GM19043 (cell line): Measurements from ENCODE around the gene SEMA4B.

Experiments used
- ATAC-seq: cut with Tn5 transposase; IDR thresholded peaks from one replicate; pipeline ENCODE4 v1.9.1; 2021; ENCODE audit warnings: low read depth; ENCODE audit not compliant: unreplicated experiment

SEMA4B gene

DNA sequence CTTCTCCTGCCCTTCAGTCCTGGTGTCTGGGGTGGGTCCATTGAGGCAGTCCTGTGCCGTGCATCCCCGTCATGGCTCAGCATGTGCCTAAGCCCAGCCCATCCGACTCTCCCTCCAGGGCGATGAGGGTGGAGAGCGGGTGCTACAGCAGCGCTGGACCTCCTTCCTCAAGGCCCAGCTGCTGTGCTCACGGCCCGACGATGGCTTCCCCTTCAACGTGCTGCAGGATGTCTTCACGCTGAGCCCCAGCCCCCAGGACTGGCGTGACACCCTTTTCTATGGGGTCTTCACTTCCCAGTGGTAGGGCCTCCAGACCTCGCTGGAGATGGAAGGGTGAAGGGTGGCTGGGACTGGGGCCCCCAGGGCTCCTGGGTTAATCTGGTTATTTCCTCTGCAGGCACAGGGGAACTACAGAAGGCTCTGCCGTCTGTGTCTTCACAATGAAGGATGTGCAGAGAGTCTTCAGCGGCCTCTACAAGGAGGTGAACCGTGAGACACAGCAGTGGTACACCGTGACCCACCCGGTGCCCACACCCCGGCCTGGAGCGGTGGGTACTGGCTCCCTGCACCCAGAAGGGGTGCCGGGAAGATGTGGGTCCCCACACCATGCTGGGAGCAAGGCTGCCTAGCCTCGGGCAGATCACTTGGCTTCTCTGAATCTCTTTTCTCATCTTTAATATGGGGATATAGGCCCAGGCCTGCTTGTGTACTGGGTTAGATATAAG is 22.5 kb downstream of the SEMA4B start:
- no peak for ATAC-seq

DNA sequence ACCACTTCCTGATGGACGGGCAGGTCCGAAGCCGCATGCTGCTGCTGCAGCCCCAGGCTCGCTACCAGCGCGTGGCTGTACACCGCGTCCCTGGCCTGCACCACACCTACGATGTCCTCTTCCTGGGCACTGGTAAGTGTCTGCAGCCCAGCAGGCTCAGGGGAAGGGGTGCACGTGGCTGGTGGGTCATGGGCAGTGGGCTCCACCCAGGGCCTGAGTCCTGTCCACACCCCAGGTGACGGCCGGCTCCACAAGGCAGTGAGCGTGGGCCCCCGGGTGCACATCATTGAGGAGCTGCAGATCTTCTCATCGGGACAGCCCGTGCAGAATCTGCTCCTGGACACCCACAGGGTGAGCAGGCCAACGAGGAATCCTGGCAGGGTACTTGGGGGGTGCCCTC is 23.9 kb downstream of the SEMA4B start:
- no peak for ATAC-seq

DNA sequence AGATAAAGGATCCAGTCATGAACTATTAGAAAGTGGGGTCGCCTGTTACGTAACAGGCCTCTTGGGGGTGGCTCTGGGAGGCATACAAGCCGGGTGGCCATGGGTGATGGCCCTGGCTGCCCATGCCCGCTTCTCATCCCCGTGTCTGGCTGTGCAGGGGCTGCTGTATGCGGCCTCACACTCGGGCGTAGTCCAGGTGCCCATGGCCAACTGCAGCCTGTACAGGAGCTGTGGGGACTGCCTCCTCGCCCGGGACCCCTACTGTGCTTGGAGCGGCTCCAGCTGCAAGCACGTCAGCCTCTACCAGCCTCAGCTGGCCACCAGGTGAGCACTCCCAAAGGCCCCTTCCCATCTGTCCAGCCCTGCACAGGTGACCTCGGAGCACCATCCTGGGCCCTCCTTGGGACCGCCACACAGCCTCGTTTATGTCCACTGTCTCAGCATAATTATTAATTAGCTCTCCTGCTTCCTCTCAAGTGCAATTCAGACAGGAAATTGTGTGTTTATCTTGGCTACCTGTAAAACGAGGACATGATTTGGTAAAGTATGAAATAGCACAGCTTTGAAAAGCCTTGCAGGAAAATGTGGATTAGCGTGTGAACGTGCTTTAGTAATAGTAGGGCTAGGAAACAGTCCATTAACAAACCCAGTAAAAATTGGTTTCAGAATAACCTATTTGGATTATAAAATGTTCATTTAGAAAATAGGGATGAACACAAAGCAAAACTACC is 24.5 kb downstream of the SEMA4B start:
- ATAC-seq, result no peak

DNA sequence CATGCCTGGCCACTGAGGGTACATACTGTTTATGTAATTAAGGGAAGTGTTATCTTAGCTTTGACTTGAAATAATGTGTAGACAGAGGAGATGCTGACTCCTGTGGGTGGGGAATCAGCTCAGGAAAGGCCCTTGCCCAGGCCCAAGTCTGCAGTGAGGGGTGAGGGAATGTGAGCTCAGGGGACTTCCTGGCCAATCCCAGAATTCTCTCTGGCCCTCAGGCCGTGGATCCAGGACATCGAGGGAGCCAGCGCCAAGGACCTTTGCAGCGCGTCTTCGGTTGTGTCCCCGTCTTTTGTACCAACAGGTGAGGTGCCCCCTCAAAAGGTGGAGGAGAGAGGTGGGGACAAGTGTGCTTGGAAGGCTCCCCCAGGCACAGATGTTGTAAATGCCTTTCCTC is 26.2 kb downstream of the SEMA4B start:
- ATAC-seq, result no peak

DNA sequence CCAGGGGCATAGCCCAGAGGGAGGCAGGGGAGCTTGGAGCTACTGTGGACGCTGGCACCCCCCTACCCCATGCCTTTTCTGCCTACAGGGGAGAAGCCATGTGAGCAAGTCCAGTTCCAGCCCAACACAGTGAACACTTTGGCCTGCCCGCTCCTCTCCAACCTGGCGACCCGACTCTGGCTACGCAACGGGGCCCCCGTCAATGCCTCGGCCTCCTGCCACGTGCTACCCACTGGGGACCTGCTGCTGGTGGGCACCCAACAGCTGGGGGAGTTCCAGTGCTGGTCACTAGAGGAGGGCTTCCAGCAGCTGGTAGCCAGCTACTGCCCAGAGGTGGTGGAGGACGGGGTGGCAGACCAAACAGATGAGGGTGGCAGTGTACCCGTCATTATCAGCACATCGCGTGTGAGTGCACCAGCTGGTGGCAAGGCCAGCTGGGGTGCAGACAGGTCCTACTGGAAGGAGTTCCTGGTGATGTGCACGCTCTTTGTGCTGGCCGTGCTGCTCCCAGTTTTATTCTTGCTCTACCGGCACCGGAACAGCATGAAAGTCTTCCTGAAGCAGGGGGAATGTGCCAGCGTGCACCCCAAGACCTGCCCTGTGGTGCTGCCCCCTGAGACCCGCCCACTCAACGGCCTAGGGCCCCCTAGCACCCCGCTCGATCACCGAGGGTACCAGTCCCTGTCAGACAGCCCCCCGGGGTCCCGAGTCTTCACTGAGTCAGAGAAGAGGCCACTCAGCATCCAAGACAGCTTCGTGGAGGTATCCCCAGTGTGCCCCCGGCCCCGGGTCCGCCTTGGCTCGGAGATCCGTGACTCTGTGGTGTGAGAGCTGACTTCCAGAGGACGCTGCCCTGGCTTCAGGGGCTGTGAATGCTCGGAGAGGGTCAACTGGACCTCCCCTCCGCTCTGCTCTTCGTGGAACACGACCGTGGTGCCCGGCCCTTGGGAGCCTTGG is 27.0 kb downstream of the SEMA4B start:
- ATAC-seq, result no peak

DNA sequence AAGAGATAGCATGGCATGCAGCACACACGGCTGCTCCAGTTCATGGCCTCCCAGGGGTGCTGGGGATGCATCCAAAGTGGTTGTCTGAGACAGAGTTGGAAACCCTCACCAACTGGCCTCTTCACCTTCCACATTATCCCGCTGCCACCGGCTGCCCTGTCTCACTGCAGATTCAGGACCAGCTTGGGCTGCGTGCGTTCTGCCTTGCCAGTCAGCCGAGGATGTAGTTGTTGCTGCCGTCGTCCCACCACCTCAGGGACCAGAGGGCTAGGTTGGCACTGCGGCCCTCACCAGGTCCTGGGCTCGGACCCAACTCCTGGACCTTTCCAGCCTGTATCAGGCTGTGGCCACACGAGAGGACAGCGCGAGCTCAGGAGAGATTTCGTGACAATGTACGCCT is 27.8 kb downstream of the SEMA4B start:
- ATAC-seq, result no peak

DNA sequence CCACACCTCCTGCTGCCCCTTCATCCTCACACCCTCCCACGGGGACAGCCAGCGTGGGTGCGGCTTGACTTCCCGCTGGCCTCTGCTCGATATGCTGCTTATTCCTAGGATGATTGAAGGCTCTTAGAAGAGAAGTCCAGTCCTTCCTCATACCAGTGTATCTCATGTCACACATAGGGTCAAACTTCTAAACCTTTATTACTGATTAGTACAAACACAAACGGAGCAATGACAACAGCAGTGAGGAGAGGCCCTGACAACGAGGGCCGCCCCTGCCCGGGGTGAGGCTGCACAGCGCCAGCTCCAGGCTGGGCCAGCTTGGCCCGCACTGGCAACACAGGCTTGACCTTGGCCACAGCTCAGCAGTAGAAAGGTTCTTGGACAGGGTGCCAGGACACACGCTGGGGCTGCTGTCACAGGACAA is 29.0 kb downstream of the SEMA4B start:
- no peak for ATAC-seq

DNA sequence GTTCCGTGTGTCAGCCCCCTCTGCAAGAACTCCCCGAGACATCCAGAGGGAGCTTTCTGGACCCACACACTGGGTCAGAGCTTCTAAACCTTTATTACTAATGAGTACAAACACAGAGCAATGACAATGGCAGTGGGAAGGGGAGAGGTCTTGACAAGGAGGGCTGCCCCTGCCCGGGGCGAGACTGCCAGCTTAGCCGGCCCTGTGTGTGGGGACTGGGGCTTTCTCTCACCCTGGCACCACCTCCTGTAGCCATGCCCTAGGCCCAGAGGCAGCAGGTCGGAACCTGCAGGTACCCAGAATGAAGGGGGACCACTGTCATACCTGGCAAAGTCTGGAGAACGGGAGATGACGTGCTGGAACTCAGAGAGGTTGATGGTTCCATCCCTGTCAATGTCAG is 29.5 kb downstream of the SEMA4B start:
- no peak for ATAC-seq

DNA sequence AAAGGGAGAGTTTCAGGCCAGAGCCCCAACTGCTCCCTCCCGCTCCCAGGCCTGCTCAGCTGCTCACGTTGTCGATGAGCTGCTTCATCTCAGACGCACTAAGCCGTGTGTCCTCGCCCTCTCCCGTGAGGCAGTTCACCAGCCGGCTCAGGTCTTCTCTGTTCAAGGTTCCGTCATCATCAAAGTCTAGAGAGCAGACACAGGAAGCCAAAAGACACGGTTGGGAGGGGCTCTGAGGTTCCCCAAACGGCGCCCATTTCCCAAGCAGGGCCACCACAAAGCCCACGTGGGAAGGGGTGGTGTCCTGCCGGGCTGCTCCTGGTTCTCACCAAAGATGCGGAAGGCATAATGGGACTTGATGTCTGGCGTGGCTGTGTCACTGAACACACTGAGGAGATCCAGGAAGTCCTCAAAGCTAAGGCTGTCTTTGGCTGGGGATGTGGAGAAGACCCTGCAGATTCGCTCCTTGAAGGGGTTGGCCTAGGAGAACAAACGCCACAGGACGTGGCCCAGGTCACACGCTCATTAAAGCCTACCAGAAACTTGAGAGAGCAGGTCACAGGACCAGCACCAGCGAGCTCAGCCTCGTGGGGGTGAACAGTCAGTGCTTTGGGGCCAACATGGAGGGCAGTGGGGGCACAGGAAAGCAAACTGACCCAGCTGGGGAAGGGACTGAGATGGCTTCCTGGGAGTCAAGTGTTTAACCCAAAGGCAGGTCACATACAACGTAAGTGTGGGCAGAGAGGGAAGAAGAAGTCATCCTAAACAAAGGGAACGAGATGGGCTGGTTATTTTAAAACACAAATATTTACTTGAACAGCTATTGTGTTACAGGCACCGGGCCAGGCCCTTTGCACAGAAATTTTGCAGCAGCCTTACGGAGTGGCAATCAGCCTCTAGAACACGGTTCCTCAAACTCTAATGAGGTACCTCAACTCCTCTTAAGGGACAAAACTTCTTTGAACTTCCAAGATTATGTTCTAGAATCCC is 30.2 kb downstream of the SEMA4B start:
- ATAC-seq, result no peak

DNA sequence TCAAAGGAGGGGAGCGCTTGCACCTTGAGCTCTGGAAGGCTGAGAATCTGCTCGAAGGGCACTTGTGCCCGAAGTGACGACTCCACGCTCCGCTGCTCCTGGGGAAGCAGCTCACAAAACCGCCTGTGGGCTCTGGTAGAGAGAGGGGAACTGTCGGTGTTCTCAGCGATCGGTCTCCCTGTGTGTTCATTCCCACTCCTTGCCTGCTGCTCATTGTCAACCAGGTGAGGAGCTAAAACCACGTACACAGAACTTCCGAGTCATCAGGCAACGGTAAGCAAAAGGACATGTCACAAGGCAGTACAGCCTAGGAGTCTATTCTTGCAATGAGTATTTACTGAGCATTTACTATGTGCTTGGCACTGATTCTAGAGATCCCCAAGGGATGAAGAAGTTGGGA is 31.1 kb downstream of the SEMA4B start:
- no peak for ATAC-seq

DNA sequence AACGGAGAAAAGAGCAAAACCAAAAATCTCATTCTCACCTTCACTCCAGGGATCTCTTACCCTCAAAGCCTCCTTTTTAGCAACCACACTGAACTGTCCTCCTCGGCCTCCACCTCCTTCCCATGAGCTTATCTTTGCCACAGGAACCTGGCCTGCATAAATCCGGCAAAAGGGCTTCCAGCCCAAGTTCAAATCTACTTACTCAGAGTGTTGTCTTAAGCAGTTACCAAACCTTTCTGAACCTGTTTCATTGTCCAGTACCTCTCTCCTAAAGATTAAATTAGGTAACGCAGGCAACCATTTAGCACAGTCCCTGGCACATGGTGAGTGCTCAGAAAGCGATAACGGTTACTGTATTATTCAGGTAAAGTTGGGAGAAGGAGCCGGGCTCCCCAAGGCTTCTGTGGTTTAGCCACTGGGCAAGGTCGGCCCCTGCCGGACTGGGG is 31.8 kb downstream of the SEMA4B start:
- no peak for ATAC-seq

DNA sequence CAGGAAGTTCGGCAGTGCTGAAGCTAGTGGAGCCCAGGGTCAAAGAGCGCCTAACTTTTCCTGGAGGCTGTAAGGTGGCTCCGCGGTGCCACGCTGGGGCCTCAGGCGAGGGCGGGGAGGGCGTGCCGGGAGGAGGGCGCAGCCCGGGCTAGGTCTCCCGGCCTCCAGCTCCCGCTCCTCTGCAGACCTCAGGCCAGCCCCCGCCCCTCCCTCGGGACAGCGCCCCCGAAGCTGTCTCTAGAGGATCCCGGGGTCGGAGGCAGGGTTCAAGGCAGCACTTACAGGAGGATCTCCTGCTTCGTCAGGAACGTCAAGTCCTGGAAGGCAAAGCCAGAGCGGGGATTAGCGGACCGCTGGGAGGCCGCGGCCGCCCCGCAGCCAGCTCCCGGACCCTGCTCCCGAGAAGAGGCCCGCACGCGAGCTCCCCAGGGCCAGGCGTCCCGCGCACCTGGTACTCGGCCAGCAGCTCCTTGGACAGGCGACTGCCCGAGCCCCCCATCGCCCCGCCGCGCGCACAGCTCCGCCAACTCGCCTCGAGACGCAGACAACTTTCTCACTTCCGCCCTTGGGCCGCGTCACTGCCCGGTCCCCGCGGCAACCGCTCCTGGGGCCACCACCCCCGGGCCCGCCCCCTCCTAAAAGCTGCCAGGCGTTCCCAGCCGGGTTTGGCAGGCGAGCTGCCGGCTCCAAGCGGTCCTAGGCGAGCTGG is 32.4 kb downstream of the SEMA4B start, which contains the start of gene CIB1:
Gene CIB1, minus strand, starts transcription at position 555 of the 709 bp plus-strand sequence. Its CDS starts 56 bp downstream, at position 499.
- ATAC-seq, result peak; percentile 87

DNA sequence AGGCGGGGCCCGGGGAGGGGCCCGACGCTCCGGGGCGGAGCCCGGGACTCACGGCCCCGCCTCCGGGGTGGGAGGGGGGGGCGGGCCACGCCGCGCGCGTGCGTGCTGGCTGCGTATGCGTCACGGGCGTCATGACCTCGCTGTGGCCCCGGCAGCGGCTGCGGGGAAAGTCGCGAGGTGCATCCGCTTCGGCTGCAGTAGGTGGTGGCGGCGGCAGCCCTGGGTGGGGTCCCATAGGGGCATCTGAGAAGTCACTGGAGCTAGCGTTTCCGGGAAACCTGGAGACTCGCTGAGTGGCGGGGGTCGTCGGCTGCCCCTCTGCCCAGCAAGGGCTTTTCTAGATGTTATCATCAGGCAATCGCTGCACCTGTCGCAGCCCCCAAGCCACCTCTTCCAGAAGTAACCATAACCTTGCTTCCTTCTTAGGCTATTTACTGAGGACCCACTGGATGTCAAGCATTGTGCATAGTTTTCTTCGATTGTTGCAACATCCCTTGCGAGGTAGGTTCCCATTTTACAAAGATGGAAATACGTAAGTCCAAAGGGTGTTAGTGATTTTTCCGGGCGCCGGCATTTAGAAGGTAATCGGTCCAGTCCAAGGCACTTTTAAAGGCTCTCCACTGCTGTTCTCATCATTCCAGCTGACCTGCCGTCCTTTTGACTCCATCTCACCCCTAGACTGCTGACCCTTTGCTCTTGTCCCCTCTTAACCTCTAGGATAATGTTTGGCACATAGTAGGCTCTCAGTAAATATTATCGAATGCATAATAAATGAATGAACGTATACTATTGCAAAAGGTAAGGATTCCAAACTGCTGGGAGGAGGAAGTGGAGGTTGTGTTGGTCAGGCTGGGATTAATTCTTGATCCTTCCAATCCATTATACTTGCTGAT is 33.2 kb downstream of the SEMA4B start, which contains the start of gene GDPGP1:
Gene GDPGP1, plus strand, starts transcription at position 114 of the 893 bp plus-strand sequence. CDS start 6,700 bp downstream, outside the sequence.
- ATAC-seq, result peak; percentile 41

DNA sequence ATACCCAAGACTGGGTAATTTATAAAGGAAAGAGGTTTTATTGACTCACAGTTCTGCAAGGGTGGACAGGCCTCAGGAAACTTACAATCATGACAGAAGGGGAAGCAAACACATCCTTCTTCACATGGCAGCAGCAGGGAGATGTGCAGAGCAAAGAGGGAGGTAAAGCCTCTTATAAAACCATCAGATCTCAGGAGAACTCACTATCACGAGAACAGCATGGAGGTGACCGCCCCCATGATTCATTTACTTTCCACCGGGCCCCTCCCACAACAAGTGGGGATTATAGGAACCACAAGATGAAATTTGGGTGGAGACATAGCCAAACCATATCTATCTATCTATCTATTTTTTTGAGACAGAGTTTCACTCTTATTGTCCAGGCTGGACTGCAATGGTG is 38.2 kb downstream of the SEMA4B start:
- no peak for ATAC-seq

DNA sequence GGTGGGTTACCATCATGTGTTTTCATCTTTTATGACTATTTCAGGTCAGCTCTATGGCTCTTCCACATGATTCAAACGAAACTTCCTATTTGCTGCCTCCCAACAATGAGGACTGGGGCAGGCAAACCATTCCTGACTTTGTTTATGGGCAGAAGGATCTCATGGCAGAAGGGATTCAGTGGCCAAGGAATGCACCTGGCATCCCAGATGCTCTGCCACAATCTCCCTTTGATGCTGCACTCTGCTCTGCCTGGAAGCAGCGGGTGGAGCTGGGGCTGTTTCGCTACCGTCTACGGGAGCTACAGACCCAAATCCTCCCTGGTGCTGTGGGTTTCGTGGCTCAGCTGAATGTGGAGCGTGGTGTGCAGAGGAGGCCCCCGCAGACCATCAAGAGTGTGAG is 39.7 kb downstream of the SEMA4B start:
- no peak for ATAC-seq

DNA sequence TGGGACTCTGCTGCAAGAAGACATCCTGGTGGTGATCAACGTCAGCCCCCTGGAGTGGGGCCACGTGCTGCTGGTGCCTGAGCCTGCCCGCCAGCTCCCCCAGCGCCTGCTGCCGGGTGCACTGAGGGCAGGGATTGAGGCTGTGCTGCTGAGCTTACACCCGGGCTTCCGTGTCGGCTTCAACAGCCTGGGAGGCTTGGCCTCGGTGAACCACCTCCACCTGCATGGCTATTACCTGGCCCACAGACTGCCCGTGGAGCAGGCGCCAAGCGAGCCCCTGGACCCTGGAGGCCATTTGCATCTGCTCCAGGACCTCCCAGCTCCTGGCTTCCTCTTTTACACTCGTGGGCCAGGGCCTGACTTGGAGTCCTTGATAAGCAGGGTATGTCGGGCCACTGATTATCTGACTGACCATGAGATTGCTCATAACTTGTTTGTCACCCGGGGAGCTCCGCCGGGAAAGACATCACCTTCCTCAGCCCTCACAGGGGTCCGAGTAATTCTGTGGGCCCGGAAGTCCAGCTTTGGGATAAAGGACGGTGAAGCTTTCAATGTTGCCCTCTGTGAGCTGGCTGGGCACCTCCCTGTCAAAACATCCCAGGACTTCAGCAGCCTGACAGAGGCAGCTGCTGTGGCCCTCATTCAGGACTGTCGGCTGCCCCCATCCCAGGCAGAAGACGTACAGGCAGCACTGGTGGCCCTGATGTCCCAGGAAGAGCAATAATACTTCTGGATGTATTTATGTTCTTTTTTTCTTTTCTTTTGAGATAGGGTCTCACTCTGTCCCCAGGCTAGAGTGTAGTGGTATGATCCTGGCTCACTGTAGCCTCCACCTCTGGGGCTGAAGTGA is 40.4 kb downstream of the SEMA4B start:
- ATAC-seq, result no peak
